Measurements from ENCODE around the gene FMNL2. TPM values are rescaled to one million over a fixed set of nuclear protein-coding genes. Genes with fewer than 3 reads are reported as not detected.

FMNL2 gene
- polyA plus RNA-seq, 1 donor: 35.3 TPM

DNA sequence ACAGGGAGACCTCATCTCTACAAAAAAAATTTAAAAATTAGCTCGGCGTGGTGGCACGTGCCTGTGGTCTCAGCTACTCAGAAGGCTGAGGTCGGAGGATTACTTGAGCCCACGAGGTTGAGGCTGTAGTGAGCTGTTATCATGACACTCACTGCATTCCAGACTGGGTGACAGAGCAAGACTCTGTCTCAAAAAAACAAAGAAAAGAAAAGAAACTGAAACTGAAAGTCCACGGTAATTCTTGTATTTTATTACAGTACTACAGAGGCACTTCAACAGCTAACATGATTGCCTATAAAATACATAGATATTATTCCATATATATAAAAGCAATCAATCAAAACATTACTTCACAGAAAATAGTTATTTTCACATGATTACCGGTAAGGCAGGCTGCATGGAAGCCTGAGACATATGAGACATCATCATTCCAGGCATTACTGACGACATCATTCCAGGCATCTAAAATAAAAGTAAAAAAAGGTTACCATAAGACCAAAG lies 359.2 kb downstream of the FMNL2 start:
- Histone ChIP-seq H3K27ac (ENCODE audit: low read length) (peak overlapping the region; percentile 56), H3K9me3 (ENCODE audit: control insufficient read depth, low read depth, low read length) (no peaks in the 10 kb centered on the region), H3K4me3 (ENCODE audit: low read length) (no peak overlapping the region), H3K4me1 (ENCODE audit: control insufficient read depth, insufficient read depth, low read length) (no peaks in the 10 kb centered on the region), H3K27me3 (ENCODE audit: control insufficient read depth, insufficient read depth, low read length) (no peaks in the 10 kb centered on the region), H3K36me3 (ENCODE audit: control insufficient read depth, insufficient read depth, low read length) (peaks cover 17% of the 10 kb centered on the region)
- peak; percentile 35 to 64 for DNase-seq
- WGBS (ENCODE audit: insufficient coverage, low lambda C conversion rate): 71% methylated on average over 1 of the region's 8 CpGs

DNA sequence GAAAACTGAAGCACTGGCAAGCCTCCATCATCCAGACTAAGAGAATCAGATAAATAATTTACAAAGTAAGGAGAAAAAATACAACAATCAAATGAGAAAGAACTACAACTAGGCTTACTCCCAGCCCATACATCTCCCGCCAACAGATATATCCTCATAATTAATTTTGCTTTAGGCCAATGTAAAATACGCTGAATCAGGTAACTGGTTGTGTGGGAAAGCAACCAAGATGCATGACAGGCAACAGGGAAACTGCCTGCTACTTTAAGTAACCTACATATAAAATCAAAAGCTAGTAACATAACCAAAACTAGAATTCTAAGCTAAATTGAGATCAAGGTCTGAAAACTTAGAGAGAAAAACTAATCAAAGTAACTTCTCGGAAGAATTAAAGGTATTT lies 360.8 kb downstream of the FMNL2 start:
- no peaks in the 10 kb centered on the region for H3K27me3 ChIP-seq (ENCODE audit: control insufficient read depth, insufficient read depth, low read length)
- 100% methylated on average over 2 of the region's 3 CpGs for WGBS (ENCODE audit: insufficient coverage, low lambda C conversion rate)
- peaks cover 17% of the 10 kb centered on the region for H3K36me3 ChIP-seq (ENCODE audit: control insufficient read depth, insufficient read depth, low read length)

DNA sequence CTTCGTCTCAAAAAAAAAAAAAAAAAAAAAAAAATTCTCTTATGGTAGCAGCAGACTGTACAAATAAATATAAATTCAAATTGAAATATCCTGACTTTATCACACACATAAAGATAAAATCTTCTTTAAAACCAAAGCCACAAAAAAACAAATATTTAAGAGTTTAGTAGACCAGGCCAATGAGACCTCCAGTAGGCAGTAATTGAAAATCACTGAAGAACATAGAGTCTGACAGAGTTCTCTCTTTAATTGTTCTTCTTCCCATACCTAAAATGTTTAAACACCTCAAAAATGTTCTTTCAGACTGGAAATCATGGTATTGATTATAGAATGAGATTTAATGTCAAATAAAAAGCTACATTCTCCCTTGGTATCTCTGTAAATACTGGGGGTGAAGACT lies 361.5 kb downstream of the FMNL2 start:
- Histone ChIP-seq H3K27ac (ENCODE audit: low read length) (no peak overlapping the region), H3K9me3 (ENCODE audit: control insufficient read depth, low read depth, low read length) (no peaks in the 10 kb centered on the region), H3K4me1 (ENCODE audit: control insufficient read depth, insufficient read depth, low read length) (no peaks in the 10 kb centered on the region), H3K27me3 (ENCODE audit: control insufficient read depth, insufficient read depth, low read length) (no peaks in the 10 kb centered on the region), H3K36me3 (ENCODE audit: control insufficient read depth, insufficient read depth, low read length) (peaks cover 20% of the 10 kb centered on the region), H3K4me3 (ENCODE audit: low read length) (no peak overlapping the region)
- no peak for DNase-seq
- no CpG with 5 or more reads among the region's 1 CpG for WGBS (ENCODE audit: insufficient coverage, low lambda C conversion rate)

More for the DNA sequence above, 360.8 kb downstream of the FMNL2 start:
- no peak overlapping the region for H3K4me3 ChIP-seq (ENCODE audit: low read length)
- H3K27ac ChIP-seq (ENCODE audit: low read length): no peak overlapping the region
- H3K9me3 ChIP-seq (ENCODE audit: control insufficient read depth, low read depth, low read length): no peaks in the 10 kb centered on the region
- no peak for DNase-seq
- H3K4me1 ChIP-seq (ENCODE audit: control insufficient read depth, insufficient read depth, low read length): no peaks in the 10 kb centered on the region

Other genes starting within 250 kb of the FMNL2 start
- gene CACNB4, start 236.1 kb upstream of the FMNL2 start, polyA plus RNA-seq: 1.8 TPM
- gene STAM2, start 159.4 kb upstream of the FMNL2 start, polyA plus RNA-seq: 29.6 TPM

Measured in large intestine (tissue), 3 donors.